CD8-positive, alpha-beta memory T cell (primary cell): ENCODE results near the gene BRSK2. TPM values are rescaled to one million over a fixed set of nuclear protein-coding genes. Genes with fewer than 3 reads are reported as not detected.

Experiments
- CTCF ChIA-PET: fragments of 350-600 bp; sonication (Branson Sonifier 250); formaldehyde crosslinking; loops from one replicate; lab custom pipeline; 2021; ENCODE audit warnings: antibody characterized with exemption; lab: Charles Lee
- POLR2A ChIA-PET: fragments of 350-600 bp; sonication (Branson Sonifier 250); formaldehyde crosslinking; loops from one replicate; lab custom pipeline; 2021; ENCODE audit warnings: antibody characterized with exemption; lab: Charles Lee
- DNase-seq, 5 donors: peaks; one replicate each; pipeline versions ENCODE4 v3.0.0 to v3.0.0-alpha.2; 2020 to 2022; ENCODE audit warnings: mixed read lengths in 1 of 5
- H3K27ac ChIP-seq: one replicate; pipeline ENCODE4 v1.7.0; 2013; ENCODE audit warnings: low read depth, mild to moderate bottlenecking, low read length, moderate library complexity
- H3K27me3 ChIP-seq: 2 replicates; pipeline ENCODE4 v1.7.0; 2013; ENCODE audit warnings: low read length, mild to moderate bottlenecking; ENCODE audit not compliant: insufficient read depth, poor library complexity, severe bottlenecking
- H3K36me3 ChIP-seq: 2 replicates; pipeline ENCODE4 v1.7.0; 2013; ENCODE audit warnings: mild to moderate bottlenecking, low read length, moderate library complexity; ENCODE audit not compliant: insufficient read depth
- H3K4me1 ChIP-seq: 2 replicates; pipeline ENCODE4 v1.7.0; 2013; ENCODE audit warnings: mild to moderate bottlenecking, low read length, moderate library complexity; ENCODE audit not compliant: insufficient read depth
- H3K4me3 ChIP-seq: 2 replicates; pipeline ENCODE4 v1.7.0; 2013; ENCODE audit warnings: mild to moderate bottlenecking, low read length
- H3K9me3 ChIP-seq: 2 replicates; pipeline ENCODE4 v1.7.0; 2013; ENCODE audit warnings: mild to moderate bottlenecking, low read length
- H3K27ac Mint-ChIP-seq, 8 donors: one replicate each; pipeline ENCODE4 v1.8.0; 2020 to 2021; ENCODE audit warnings: mixed read lengths in 8 of 8, mild to moderate bottlenecking in 6 of 8, inconsistent platforms in 3 of 8, moderate library complexity in 3 of 8
- H3K27me3 Mint-ChIP-seq, 2 donors: one replicate each; pipeline ENCODE4 v1.8.0; 2020 to 2021; ENCODE audit warnings: mixed read lengths in 2 of 2, mild to moderate bottlenecking in 1 of 2, moderate library complexity in 1 of 2
- H3K36me3 Mint-ChIP-seq, 3 donors: one replicate each; pipeline ENCODE4 v1.8.0; 2020 to 2021; ENCODE audit warnings: mixed read lengths in 3 of 3, inconsistent platforms in 1 of 3, mild to moderate bottlenecking in 1 of 3
- H3K4me1 Mint-ChIP-seq, 3 donors: one replicate each; pipeline ENCODE4 v1.8.0; 2020 to 2021; ENCODE audit warnings: mixed read lengths in 3 of 3, inconsistent platforms in 1 of 3, mild to moderate bottlenecking in 1 of 3
- H3K4me3 Mint-ChIP-seq, 7 donors: one replicate each; pipeline ENCODE4 v1.8.0; 2020 to 2021; ENCODE audit warnings: mixed read lengths in 7 of 7, mild to moderate bottlenecking in 6 of 7, moderate library complexity in 4 of 7, inconsistent platforms in 2 of 7
- H3K9me3 Mint-ChIP-seq, 5 donors: one replicate each; pipeline ENCODE4 v1.8.0; 2020 to 2022; ENCODE audit warnings: mixed read lengths in 5 of 5, mild to moderate bottlenecking in 3 of 5, moderate library complexity in 2 of 5, inconsistent platforms in 1 of 5
- polyA plus RNA-seq: library from polyadenylated mRNA; unstranded; fragments of 300-500 nt; fragmentation: Illumina TruSeq; gene quantifications from one replicate; pipeline ENCODE4 v1.2.3, GENCODE V29; 2021
- total RNA-seq, 2 experiments: library from RNA; stranded (reverse); gene quantifications; one replicate each; pipeline ENCODE4 v1.2.3, GENCODE V29; 2021

The BRSK2 gene
- total and polyA plus RNA-seq, 3 experiments from 2014 or later, result 0.23 to 0.59 (median 0.35) TPM

- Histone ChIP-seq H3K36me3 (no peaks in the 10 kb centered on the region), H3K9me3 (no peaks in the 10 kb centered on the region), H3K27ac (no peak overlapping the region), H3K4me3 (no peak overlapping the region), H3K4me1 (no peaks in the 10 kb centered on the region), H3K27me3 (no peaks in the 10 kb centered on the region)
- no peaks in the 10 kb centered on the region for H3K4me1 Mint-ChIP-seq
- H3K9me3 Mint-ChIP-seq, result no peaks in the 10 kb centered on the region
- peaks cover 0 to 1% of the 10 kb centered on the region in 2 donors for H3K27me3 Mint-ChIP-seq
- H3K36me3 Mint-ChIP-seq, result no peaks in the 10 kb centered on the region
- H3K4me3 Mint-ChIP-seq, result no peak overlapping the region
- ChIA-PET CTCF (interaction anchor here (1.2 kb wide), 1 partner anchor 69 kb away, joined by 3 read pairs; no protein-coding TSS in a partner anchor), POLR2A (no interaction called here)
- no peak for DNase-seq
- no peak overlapping the region for H3K27ac Mint-ChIP-seq
These were observed 56.2 kb downstream of the BRSK2 start for GRCh38 chr11:1445741-1446445.

- Mint-ChIP-seq H3K36me3 (no peaks in the 10 kb centered on the region), H3K4me1 (no peaks in the 10 kb centered on the region), H3K4me3 (no peak overlapping the region), H3K27ac (no peak overlapping the region), H3K27me3 (peaks cover 0 to 1% of the 10 kb centered on the region in 2 donors), H3K9me3 (no peaks in the 10 kb centered on the region)
- no peak overlapping the region for H3K27ac ChIP-seq
- H3K9me3 ChIP-seq, result no peaks in the 10 kb centered on the region
- ChIA-PET CTCF (interaction anchor here (1.2 kb wide), 1 partner anchor 68 kb away, joined by 3 read pairs; no protein-coding TSS in a partner anchor), POLR2A (no interaction called here)
- H3K27me3 ChIP-seq, result no peaks in the 10 kb centered on the region
- no peaks in the 10 kb centered on the region for H3K4me1 ChIP-seq
- H3K36me3 ChIP-seq, result no peaks in the 10 kb centered on the region
- DNase-seq, result no peak
- H3K4me3 ChIP-seq, result no peak overlapping the region
These were observed 56.9 kb downstream of the BRSK2 start for GRCh38 chr11:1446623-1447022.

GRCh38 chr11:1447845-1448825 lies 58.4 kb downstream of the BRSK2 start:
- Mint-ChIP-seq H3K36me3 (no peaks in the 10 kb centered on the region), H3K27ac (peak overlapping the region in 1 of 8 donors; percentile 50), H3K4me1 (peaks cover 0 to 4% (median 0%) of the 10 kb centered on the region in 3 donors), H3K9me3 (no peaks in the 10 kb centered on the region), H3K4me3 (no peak overlapping the region), H3K27me3 (peaks cover 0 to 3% of the 10 kb centered on the region in 2 donors)
- Histone ChIP-seq H3K27me3 (no peaks in the 10 kb centered on the region), H3K4me1 (no peaks in the 10 kb centered on the region), H3K36me3 (no peaks in the 10 kb centered on the region), H3K27ac (no peak overlapping the region), H3K4me3 (no peak overlapping the region), H3K9me3 (no peaks in the 10 kb centered on the region)
- ChIA-PET POLR2A (no interaction called here), CTCF (no interaction called here)
- no peak for DNase-seq

GRCh38 chr11:1448882-1449281 lies 59.1 kb downstream of the BRSK2 start:
- Mint-ChIP-seq H3K4me3 (no peak overlapping the region), H3K27me3 (peaks cover 0 to 3% of the 10 kb centered on the region in 2 donors), H3K4me1 (peaks cover 0 to 6% (median 0%) of the 10 kb centered on the region in 3 donors), H3K9me3 (no peaks in the 10 kb centered on the region), H3K36me3 (no peaks in the 10 kb centered on the region), H3K27ac (no peak overlapping the region)
- no peak for DNase-seq
- ChIA-PET POLR2A (no interaction called here), CTCF (no interaction called here)
- Histone ChIP-seq H3K4me3 (no peak overlapping the region), H3K27ac (no peak overlapping the region), H3K9me3 (no peaks in the 10 kb centered on the region), H3K36me3 (no peaks in the 10 kb centered on the region), H3K4me1 (no peaks in the 10 kb centered on the region), H3K27me3 (no peaks in the 10 kb centered on the region)

GRCh38 chr11:1449490-1450243 lies 59.9 kb downstream of the BRSK2 start:
- ChIA-PET POLR2A (no interaction called here), CTCF (no interaction called here)
- H3K36me3 ChIP-seq, result no peaks in the 10 kb centered on the region
- Mint-ChIP-seq H3K9me3 (no peaks in the 10 kb centered on the region), H3K4me1 (peaks cover 0 to 10% (median 0%) of the 10 kb centered on the region in 3 donors), H3K27ac (no peak overlapping the region), H3K4me3 (no peak overlapping the region), H3K27me3 (peaks cover 0 to 3% of the 10 kb centered on the region in 2 donors), H3K36me3 (no peaks in the 10 kb centered on the region)
- no peak for DNase-seq
- H3K4me3 ChIP-seq, result no peak overlapping the region
- H3K9me3 ChIP-seq, result no peaks in the 10 kb centered on the region
- no peak overlapping the region for H3K27ac ChIP-seq
- no peaks in the 10 kb centered on the region for H3K27me3 ChIP-seq
- no peaks in the 10 kb centered on the region for H3K4me1 ChIP-seq

- H3K9me3 ChIP-seq, result no peaks in the 10 kb centered on the region
- ChIA-PET POLR2A (no interaction called here), CTCF (interaction anchor here (1.5 kb wide), 1 partner anchor 65 kb away, joined by 3 read pairs; no protein-coding TSS in a partner anchor)
- no peak overlapping the region for H3K27ac ChIP-seq
- DNase-seq, result no peak
- Mint-ChIP-seq H3K36me3 (no peaks in the 10 kb centered on the region), H3K27me3 (peaks cover 0 to 1% of the 10 kb centered on the region in 2 donors), H3K4me3 (no peak overlapping the region), H3K9me3 (no peaks in the 10 kb centered on the region), H3K4me1 (peaks cover 0 to 10% (median 0%) of the 10 kb centered on the region in 3 donors), H3K27ac (peak overlapping the region in 1 of 8 donors; percentile 77)
- no peak overlapping the region for H3K4me3 ChIP-seq
- H3K36me3 ChIP-seq, result no peaks in the 10 kb centered on the region
- H3K4me1 ChIP-seq, result no peaks in the 10 kb centered on the region
- H3K27me3 ChIP-seq, result no peaks in the 10 kb centered on the region
These were observed 60.7 kb downstream of the BRSK2 start for GRCh38 chr11:1450344-1450875.

- ChIA-PET POLR2A (no interaction called here), CTCF (interaction anchor here (1.5 kb wide), 1 partner anchor 64 kb away, joined by 3 read pairs; no protein-coding TSS in a partner anchor)
- no peak overlapping the region for H3K4me3 ChIP-seq
- H3K4me1 ChIP-seq, result no peaks in the 10 kb centered on the region
- DNase-seq, result no peak
- H3K9me3 ChIP-seq, result no peaks in the 10 kb centered on the region
- H3K27ac ChIP-seq, result no peak overlapping the region
- no peaks in the 10 kb centered on the region for H3K36me3 ChIP-seq
- Mint-ChIP-seq H3K36me3 (no peaks in the 10 kb centered on the region), H3K4me1 (peaks cover 0 to 16% (median 0%) of the 10 kb centered on the region in 3 donors), H3K9me3 (no peaks in the 10 kb centered on the region), H3K27ac (no peak overlapping the region), H3K27me3 (peaks cover 0 to 1% of the 10 kb centered on the region in 2 donors), H3K4me3 (no peak overlapping the region)
- no peaks in the 10 kb centered on the region for H3K27me3 ChIP-seq
These were observed 61.4 kb downstream of the BRSK2 start for GRCh38 chr11:1450949-1451710.
